ENCODE results near the gene GLRB.

DNA sequence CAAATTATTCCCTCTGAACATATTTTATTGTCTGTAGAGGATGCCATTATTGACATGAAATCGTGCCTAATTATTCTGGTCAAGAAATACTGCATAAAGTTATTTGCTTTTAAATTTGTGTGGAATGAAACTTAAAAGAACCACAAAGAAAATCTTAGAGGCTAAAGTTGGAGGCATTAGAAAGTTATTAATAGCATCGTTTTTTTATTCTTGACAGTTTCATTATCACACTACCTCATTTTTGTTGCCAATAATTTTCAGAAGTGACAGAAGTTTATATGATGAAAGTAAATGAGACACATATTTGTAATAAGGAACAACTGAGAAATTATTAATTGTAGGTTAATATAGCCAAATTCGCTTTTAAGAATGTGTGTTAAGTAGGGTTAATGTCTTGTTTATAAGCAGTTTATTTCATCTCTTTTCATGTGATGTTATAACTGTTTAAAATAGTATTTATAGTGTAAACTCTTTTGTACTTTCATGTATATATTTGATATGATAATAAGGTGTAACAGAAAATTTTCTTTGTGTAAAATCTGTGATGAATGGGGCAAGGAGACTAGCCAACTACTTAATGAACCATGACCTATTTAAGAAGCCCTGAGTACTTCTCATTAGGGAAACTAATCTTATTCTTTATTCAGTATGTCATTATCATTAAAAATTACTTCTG is 90.1 kb downstream of the GLRB start:
- TF ChIP-seq, protein P1, sequence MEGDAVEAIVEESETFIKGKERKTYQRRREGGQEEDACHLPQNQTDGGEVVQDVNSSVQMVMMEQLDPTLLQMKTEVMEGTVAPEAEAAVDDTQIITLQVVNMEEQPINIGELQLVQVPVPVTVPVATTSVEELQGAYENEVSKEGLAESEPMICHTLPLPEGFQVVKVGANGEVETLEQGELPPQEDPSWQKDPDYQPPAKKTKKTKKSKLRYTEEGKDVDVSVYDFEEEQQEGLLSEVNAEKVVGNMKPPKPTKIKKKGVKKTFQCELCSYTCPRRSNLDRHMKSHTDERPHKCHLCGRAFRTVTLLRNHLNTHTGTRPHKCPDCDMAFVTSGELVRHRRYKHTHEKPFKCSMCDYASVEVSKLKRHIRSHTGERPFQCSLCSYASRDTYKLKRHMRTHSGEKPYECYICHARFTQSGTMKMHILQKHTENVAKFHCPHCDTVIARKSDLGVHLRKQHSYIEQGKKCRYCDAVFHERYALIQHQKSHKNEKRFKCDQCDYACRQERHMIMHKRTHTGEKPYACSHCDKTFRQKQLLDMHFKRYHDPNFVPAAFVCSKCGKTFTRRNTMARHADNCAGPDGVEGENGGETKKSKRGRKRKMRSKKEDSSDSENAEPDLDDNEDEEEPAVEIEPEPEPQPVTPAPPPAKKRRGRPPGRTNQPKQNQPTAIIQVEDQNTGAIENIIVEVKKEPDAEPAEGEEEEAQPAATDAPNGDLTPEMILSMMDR (IDR thresholded peaks at IDR 0.05), result no peak
- no peak for TF ChIP-seq POLR2A (IDR thresholded peaks at IDR 0.05)
- no peak for TF ChIP-seq POLR2AphosphoS5 (IDR thresholded peaks at IDR 0.05)

All from gastroesophageal sphincter (tissue), 3 donors.